ENCODE results near the gene LSMEM2.

The LSMEM2 gene

DNA sequence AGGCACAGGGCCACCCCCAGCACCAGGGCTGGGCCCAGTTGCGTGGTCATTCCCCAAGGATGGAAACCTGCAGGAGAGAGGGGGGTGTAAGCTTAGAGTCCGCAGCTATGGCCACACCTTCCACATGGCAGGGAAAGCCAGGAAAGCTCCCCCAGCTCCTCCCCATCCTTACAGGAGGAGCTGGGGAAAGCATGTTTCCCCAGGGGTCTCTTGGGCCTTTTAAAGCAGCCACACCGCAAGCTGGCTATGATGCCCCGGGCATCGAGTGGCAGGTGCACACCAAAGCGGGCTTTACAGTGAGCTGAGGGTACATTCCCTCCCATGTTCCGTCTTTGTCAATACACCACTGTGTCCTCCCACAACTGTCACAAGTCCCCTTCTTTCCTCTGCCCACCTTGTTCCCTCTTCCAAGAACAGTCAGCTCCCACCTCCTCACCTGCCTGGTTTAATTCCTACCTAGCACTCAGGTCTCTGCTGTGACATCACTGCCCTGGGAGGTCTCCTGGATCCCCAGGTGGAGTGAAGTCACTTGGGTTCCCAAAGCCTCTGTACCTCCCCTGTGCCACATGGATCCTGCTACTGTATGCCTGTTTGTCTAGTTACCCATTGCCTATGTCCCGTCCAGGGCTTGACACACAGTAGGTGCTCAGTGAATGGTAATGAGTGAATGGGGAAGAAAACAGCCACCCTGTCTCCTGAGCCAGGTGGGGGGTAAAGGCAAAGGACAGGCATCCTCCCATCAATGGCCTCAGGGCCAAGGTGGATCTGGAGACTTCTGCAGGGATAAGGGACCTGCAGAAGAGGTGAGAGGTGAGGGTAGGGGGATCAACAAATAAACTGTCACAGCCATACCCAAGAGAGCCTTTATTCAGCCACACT, 16.9 kb downstream of the LSMEM2 start:
- no peak overlapping the region for H3K4me3 ChIP-seq (ENCODE audit: low read depth, low read length)
- TF ChIP-seq, protein P1, sequence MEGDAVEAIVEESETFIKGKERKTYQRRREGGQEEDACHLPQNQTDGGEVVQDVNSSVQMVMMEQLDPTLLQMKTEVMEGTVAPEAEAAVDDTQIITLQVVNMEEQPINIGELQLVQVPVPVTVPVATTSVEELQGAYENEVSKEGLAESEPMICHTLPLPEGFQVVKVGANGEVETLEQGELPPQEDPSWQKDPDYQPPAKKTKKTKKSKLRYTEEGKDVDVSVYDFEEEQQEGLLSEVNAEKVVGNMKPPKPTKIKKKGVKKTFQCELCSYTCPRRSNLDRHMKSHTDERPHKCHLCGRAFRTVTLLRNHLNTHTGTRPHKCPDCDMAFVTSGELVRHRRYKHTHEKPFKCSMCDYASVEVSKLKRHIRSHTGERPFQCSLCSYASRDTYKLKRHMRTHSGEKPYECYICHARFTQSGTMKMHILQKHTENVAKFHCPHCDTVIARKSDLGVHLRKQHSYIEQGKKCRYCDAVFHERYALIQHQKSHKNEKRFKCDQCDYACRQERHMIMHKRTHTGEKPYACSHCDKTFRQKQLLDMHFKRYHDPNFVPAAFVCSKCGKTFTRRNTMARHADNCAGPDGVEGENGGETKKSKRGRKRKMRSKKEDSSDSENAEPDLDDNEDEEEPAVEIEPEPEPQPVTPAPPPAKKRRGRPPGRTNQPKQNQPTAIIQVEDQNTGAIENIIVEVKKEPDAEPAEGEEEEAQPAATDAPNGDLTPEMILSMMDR (IDR thresholded peaks at IDR 0.05; ENCODE audit: insufficient read depth, low read depth, low read length, missing control alignments), result no peak
- DNase-seq (ENCODE audit: low read depth), result no peak

DNA sequence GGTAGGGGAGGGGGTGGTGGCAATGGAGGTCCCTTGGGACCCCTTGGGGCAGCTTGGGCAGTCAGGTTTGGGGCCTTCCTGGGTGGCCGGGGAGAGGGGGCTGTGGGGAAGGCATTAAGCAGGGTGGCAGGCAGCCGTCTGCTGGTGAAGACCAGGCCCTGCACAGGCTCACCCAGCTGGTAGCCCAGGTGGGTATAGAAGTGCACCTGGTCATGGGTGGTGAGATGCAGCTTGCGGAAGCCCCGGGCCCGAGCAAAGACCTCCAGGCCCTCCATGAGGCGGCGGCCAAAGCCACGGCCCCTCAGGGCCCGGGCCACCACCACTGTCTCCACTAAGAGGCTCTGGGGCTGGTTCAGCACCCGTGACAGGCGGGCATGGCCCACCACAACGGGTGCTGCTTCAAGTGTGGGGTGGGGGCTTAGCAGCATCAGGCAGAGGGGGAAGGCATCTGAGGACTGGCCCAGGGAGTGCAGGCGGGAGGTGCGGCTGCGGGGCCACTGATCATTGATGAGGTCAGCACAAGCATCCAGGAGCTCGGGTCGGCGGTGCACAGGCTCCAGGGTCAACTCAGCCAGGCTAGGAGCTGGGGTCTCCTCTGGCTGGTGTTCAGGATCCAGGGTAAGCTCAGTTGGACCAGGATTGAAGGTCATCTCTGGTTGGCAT, 18.0 kb downstream of the LSMEM2 start:
- TF ChIP-seq, protein P1 (IDR thresholded peaks at IDR 0.05; ENCODE audit: insufficient read depth, low read depth, low read length, missing control alignments), result no peak
- no peak overlapping the region for H3K4me3 ChIP-seq (ENCODE audit: low read depth, low read length)
- peak; percentile 5 for DNase-seq (ENCODE audit: low read depth)

DNA sequence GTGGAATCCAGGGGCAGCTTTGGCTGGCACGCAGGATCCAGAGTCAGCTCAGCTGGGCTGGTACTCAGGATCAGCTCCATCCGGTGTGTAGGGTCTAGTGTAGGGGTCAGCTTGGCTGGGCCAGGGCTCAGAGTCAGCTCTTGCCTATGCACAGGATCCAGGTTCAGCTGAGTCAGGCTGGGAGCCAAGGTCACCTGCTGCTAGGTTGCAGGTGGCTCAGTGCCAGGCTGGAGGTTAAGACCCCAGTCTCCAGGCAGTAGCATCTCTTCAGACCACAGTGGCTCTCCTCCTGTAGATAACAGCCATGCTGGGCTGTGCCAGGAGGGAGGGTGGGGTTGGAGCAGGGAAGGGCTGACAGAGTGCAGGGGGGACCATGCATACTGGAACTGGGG, 18.5 kb downstream of the LSMEM2 start:
- TF ChIP-seq, protein P1 (IDR thresholded peaks at IDR 0.05; ENCODE audit: insufficient read depth, low read depth, low read length, missing control alignments), result no peak
- peak; percentile 5 for DNase-seq (ENCODE audit: low read depth)
- H3K4me3 ChIP-seq (ENCODE audit: low read depth, low read length), result no peak overlapping the region

DNA sequence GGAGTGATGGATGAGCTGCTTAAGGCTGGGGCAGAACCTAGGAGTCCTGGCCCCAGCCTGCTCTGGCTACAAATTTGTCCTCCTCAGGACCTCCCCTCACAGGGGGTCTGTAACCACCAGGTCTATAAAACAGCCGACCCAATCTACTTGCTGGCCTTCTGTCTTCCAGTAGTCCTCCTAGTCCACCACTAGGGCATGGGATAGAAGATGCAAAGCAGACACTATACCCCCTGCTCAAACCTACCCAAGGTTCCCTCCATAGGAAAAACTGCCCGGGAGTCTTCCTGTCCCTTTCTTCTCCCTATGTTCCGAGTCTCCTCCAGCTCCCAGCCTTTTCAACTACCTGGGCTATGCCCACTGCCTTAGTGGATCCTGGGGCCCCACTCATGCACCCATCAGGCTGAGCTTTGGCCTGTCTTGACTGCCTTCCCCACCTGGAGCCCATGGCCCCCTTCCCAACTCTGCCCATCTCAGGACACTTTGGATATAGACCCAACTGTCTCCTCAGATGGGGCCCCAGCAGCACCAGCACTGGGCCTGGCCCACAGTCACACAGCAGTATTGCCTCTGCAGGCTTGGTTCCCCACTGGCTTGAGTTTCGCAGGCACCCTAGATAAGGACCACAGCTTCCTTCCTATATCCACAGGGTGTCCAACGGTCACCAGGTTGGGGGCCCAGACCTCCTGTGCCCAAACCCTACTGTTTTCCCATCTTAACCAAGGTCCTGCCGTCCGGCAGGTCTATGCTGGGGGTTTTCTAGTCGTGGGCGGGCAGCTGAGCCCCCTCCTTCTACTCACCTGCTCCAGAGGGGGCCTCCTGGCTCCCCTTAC, 19.2 kb downstream of the LSMEM2 start:
- TF ChIP-seq, protein P1 (IDR thresholded peaks at IDR 0.05; ENCODE audit: insufficient read depth, low read depth, low read length, missing control alignments), result no peak
- DNase-seq (ENCODE audit: low read depth), result peak; percentile 11

DNA sequence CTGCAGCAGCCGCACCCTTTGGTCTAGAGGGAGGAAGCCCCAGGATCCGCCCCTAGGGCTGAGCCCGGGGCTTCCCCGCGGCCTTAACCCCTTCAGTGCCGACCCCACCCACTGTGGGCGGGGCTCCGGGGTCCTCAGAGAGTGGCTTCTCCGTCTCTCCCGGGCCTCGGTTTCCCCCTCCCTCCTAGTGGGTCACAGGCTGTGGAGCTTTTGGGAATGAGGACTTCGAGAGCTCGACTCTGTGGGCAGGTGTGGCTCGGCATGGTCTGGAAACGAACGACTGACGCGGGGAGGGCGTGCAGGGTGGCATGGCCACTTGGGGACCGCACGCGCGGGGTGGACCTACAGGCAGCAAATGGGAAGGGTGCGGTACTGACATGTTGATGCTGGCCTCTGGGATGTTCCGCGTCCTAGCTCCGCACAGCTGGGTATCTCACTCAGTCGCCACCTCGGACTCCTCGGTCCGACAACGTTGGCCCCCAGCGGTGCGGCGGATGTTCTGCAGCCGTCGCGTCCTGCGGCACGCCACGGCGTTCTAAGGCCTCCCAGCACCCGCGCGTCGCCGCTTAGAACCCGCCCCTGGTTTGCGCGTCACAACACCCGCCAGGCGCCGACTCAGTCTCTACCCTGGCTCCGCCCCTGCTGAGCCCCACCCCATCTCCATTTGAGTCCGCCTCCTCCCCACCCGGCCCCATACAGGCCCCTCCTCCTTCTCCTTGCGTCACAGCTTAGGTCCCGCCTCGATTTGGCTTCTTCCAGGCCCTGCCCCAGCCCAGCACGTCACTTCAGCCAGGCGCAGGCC, 20.1 kb downstream of the LSMEM2 start, which contains the start of the genes HYAL3 and NAA80:
HYAL3 (minus strand) TSS at position 570 of the 802 bp plus-strand sequence. CDS start 3,803 bp downstream, outside the sequence.
NAA80 (minus strand) TSS at position 570 of the 802 bp plus-strand sequence. CDS start 1,942 bp downstream, outside the sequence.
- peak; percentile 100 for DNase-seq (ENCODE audit: low read depth)
- TF ChIP-seq, protein P1 (IDR thresholded peaks at IDR 0.05; ENCODE audit: insufficient read depth, low read depth, low read length, missing control alignments), result peak; percentile 27
- H3K4me3 ChIP-seq (ENCODE audit: low read depth, low read length), result peak within 1 kb of the TSS; percentile 67

More for the DNA sequence above, 19.2 kb downstream of the LSMEM2 start:
- peak overlapping the region; percentile 67 for H3K4me3 ChIP-seq (ENCODE audit: low read depth, low read length)

DNA sequence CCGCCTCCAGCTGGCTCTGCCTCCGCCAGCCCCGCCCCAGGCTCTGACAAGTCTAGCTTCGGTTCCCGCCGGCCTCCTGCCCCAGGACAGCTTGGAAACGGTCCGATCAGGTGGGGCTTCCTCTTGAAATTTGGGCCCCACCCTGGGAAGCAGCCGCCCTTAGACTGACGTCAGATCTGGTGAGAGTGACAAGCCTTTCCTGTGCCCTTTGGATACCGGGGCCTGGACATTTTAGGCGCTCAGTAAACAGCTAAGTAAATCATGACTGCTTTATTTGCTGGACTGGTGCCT, 20.7 kb downstream of the LSMEM2 start:
- TF ChIP-seq, protein P1 (IDR thresholded peaks at IDR 0.05; ENCODE audit: insufficient read depth, low read depth, low read length, missing control alignments), result no peak
- H3K4me3 ChIP-seq (ENCODE audit: low read depth, low read length), result peak overlapping the region; percentile 55
- DNase-seq (ENCODE audit: low read depth), result no peak

Measured in GM12865 (cell line).